ENCODE results near the gene CCDC88C.

Gene CCDC88C

DNA sequence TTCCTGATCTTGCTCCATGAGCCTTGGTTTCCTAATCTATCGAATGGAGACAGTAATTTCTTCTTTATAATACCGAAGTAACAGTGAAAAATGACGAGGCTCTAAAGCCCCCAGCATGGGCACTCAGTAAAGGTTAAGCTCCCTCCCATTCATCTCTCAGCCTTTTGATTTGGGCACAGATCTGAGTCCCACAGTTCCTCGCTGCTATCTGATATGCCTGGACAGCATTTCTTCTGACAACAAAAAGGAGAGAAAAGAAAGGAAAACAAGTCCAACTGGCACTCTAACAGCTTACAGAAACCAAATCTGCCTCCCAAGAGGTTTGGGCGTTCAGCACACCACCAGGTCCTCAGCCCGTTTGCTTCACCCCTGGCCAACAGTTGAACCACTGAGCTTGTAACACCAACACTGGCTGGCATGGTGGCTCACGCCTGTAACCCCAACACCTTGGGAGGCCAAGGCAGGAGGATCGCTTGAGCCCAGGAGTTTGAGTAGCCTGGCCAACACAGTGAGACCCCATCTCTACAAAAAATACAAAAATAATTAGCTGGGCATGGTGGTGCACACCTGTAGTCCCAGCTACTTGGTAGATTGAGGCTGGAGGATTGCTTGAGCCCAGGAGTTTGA lies 19.5 kb downstream of the CCDC88C start:
- DNase-seq = no peak

DNA sequence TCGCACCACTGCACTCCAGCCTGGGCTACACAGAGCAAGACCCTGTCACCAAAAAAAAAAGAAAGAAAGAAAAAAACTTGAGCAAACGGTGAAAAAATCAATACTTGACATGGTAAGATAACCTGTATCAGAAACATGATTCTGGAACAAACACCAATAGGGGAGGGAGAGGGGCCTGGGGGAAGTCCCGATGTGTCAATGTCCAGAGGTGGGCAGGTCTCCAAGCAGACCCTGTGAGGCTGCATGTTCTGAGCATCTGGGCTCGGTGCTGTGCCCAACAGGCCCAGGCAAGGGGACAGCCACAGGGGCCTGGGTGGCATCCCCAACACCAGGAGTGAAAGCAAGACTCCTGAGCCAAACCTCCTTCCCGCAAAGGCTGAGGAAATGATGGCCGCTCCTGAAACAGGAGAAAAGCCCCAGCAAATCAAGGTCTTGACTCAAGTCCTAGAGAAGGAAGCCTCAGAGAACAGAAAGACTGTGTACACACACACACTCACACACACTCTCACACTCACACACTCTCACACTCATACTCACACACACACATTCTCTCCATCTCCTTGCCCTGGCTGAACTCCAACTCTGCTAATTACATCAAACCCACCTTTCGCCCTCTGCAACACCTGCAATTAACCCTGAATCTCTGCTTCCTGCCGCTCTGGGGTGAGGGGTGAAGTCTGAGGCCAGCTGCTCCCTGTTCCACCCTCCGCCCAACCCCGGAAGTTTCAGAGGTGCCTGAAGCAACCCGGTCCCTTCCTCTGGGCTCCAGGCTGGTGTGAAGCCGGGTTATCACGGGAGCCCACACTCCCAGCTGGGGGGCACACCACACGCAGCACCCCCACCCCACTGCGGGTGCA lies 20.4 kb downstream of the CCDC88C start:
- DNase-seq = no peak

GRCh38 chr14:91396013-91396660 lies 21.5 kb downstream of the CCDC88C start:
- no peak for DNase-seq

- DNase-seq = no peak
These were observed 22.2 kb downstream of the CCDC88C start for GRCh38 chr14:91395466-91395865.

GRCh38 chr14:91394105-91395081 lies 23.2 kb downstream of the CCDC88C start:
- no peak for DNase-seq

GRCh38 chr14:91392623-91393303 lies 24.9 kb downstream of the CCDC88C start:
- no peak for DNase-seq

DNA sequence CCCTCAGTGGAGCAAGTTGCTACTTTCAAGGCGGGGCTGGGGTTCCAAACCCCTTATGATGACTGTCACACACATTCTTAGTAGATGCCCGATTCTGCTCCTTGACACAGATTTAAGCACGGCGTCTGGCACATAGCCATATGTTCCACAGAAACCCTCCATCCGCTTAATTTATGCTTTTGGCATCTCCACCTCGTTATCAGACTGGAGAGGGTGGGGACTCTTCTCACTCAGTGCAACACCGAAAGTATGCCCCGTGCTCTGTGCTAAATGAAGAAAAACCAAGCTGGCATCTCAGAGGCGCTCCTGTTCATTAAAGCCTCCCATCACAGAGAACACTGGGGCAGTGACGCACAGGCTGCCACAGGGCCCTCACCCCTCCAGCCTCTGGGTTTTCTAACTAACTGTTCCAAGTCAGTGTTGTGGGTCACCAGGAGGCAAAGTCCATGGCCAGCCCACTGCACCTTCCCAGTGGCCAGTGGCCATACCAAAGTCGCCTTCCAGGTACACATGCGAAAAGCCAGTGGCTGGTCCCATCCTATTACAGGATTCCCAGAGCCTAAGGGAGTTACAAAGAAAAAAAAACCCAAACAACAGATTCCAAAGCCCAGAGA lies 27.3 kb downstream of the CCDC88C start:
- no peak for DNase-seq

DNA sequence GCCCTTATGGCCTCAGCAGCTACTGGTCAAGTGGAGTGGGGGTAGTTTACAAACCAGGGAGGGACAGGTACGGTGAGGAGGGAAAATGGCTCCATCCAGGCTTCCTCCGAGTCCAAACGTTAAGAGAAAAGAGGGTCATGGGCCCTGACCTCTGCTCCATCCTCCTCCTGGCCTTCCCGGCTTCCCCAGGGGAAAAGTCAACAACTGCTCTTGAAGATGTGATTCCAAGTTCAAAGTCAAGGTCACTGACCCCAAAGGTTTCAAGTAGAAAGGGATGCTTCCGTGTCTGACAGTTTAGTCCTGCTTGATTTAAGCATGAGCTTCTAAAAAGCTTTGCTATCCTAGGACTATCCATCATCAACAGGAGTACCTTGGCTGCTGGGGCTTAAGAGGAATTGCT lies 28.5 kb downstream of the CCDC88C start:
- DNase-seq = no peak

DNA sequence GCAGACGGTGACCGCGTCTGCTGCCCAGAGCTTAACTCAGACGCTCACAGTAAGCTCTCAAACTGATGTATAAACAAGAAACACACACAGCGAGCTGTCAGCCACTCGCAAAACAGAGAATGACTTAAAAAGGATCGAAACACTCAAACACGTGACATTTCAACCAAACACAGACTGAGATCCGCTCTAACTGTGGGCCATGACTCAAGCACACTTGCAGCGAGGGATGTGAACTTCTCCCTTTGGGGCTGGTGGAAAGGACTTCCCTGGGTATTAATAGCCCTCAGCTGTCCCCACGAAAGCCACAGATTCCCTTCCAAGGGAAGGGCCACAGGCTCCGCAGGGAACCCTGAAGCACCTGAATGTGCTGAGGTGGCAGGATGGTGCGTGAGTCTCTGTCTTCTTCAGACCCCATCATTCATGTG lies 29.1 kb downstream of the CCDC88C start:
- no peak for DNase-seq

GRCh38 chr14:91387951-91388381 lies 29.7 kb downstream of the CCDC88C start:
- DNase-seq = no peak

GRCh38 chr14:91387169-91387835 lies 30.3 kb downstream of the CCDC88C start:
- DNase-seq = no peak

- DNase-seq = no peak
These were observed 31.9 kb downstream of the CCDC88C start for GRCh38 chr14:91385697-91386096.

DNA sequence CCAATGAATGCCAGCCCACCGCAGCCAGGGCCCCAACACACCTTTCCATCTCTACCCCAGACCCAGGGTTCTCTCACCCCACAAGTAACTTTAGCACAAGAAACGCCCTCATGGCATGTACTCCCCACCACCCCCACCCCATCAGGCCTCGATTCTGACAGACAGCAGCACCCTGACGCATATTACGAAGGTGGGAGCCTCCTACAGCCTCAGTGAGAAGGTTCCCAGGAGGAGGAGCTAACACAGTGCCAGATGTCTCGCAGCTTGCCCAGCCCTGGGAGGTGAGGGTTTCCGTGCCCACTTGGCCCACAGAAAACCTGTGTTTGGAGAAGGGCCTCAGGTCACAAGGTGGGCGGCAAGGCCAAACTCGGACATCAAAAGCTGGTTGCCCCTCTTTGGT lies 32.4 kb downstream of the CCDC88C start:
- no peak for DNase-seq

DNA sequence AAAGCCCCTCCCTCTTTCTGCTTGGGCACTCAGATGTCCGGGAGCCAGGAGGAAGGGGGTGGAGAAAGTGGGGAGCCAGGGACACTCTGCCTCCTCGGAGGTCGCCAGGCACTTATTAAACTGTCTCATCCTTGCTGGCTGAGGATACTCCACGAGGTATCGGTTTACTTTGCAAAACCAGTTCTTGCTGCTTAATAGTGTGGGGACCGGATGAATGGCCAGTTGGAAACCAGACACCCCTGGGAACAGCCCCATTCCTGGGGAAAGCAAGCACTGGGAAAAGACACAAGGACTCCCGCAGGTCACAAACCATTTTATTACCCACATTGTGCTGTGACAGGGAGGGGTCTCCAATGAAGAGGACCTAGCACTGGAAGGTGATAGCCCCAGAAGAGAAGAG lies 34.2 kb downstream of the CCDC88C start:
- DNase-seq = no peak

- DNase-seq = no peak
These were observed 35.6 kb downstream of the CCDC88C start for GRCh38 chr14:91381801-91382670.

DNA sequence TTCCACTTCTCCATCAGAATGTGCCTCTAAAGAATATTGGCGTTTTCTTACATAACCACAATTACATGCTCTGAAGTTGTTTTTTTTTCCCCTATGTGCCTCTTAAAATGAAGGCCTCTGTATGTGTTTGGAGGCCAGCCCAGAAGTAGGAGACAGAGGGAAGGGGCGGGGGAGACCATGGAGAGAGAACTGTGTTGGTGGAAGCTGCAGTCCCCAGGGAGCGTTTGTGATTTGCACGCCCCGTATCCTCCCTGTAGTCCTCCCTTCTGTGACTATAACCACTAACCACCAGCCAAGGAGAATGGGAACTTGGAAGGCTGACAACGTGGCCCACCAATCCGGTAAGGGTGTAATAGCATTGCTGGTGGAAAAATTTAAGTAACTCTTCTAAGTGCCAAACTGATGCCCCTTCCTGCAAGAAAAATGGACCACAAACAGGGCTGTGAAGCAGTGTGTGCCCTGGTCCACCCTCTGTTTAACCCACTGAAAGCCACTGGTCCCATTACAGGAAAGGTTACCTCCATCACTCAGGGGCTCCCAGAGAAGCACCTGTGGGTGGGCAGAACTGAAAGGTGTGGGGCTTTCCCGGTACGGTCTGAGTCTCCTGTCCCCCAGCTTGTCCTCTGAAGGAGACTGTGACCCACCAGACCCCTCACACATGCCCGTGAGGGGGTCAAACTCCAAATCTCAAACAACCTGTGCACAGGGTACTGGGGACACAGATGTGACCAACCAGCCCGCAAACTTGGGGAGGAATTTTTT lies 36.8 kb downstream of the CCDC88C start:
- peak in 1 of 2 donors; percentile 10 for DNase-seq

- DNase-seq = no peak
These were observed 37.5 kb downstream of the CCDC88C start for GRCh38 chr14:91380123-91380522.

DNA sequence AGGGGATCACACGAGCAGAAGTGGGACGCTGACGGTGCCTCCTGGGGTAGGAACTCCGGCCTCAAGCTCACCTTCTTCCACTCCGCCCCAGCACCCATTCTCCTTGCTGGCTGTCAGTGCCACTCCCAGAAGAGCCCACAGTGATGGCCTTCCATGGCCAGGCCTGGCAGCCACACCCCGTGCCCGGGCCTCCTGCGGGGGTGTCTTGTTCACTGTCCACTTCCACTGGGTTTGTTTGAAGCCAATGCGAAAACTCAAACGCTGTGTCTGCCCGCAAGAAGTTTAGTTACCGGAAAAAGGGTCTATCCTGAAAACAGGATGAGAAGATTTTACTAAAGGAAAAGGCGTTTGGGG lies 38.1 kb downstream of the CCDC88C start:
- no peak for DNase-seq

DNA sequence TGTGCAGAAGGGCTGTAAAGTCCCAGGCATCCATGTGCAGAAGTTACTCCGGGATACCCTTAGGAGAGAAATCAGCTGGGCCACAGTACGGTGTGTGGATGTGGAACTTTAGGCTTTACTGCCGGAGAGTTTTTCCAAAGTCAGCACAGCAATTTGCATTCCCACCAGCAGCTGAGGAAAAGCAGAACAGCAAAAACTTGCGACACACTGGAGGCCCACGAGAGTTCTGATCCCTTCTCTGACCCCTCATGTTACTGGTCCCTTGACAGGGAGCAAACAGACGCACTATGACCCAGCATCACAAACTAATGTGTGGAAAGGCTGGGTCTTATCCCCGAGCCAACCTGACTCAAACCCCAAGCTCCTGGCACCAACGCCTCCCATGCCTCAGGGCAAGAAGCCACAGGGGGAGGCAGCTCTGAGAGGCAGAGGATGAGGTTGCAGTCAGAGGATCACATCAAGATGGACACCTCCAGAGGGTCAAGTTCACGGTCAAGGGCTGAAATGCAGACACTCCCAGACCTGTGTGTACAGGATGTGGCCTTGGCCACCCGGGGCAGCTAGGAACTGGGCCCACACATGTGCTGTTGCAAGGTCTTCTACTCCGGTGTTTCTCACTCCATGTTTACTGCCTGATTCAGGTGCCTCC lies 38.6 kb downstream of the CCDC88C start:
- no peak for DNase-seq
